ENCODE data around the gene TULP1.

The TULP1 gene

DNA sequence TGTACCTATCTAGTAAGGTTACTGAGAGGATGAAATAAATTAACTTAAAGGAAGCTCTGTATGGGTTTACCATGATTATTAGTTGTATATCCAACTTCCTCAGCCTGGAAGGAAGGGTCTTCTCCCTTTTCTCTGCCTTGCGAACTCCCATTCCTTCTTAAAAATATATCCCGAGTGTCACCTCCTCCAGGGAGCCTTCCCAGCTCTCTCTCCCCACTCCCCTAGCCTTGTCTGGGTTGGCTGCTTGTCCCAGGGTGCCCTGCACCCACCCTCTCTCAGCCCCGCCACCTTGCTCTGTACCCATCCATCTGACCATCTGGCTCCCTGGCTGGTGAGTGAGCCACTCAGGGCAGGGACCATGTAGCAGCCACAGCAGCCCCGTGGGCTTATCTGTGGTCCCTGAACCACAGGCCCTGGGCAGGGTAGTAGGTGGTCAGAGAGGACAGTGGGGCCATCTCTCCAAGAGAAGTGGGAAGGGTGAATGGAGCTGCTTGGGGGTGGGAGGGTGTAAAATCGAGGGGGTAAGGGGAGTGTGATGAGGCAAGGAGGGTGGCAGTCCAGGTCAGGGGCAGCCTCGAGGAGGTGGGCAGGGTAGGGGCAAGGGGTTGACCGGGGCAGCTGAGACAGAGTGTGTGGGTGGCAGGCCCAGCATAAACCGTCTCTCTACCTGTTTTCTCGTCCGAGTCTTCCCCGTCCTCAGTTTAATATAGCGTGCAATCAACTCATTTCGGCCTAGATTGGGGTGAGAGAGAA, 28.6 kb downstream of the TULP1 start:
- no peak for DNase-seq (ENCODE audit: low spot score)

DNA sequence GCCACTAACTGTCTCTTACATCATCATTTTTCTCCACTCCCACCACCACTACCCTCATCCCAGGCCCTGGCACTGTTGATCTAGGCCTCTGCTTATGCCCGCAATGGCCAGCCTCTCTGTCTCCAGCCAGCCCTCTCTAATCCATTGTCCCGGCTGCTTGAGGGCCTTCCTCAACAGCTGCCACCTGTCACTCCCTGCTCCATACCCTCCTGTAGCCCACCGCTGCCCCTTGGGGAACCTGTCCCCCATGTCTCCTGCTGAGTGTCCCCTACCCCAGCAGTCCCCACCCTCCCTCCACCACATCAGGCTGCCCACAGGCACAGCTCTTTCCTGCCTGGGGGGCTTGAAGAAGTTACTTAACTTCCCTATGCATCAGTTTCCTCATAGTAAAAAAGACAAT, 29.2 kb downstream of the TULP1 start:
- DNase-seq (ENCODE audit: low spot score), result no peak

DNA sequence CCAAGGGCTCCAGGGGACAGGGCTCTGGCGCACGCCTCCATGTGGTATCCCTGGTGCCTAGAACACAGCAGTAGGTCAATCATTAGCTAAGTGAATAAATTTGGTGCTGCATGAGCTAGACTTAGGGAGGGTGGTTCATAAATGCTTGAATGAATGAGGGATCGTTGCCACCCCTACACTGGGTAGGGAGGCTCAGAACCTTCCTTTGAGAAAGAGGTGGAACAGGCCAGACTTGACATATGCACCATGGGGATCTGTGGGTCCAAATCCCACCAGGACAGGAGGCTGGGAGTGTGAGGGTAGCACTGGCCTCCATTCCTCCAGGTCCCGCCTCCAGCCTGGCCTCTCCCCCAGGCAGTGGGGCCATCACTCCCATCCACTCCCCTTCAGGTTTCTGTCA, 29.6 kb downstream of the TULP1 start:
- no peak for DNase-seq (ENCODE audit: low spot score)

DNA sequence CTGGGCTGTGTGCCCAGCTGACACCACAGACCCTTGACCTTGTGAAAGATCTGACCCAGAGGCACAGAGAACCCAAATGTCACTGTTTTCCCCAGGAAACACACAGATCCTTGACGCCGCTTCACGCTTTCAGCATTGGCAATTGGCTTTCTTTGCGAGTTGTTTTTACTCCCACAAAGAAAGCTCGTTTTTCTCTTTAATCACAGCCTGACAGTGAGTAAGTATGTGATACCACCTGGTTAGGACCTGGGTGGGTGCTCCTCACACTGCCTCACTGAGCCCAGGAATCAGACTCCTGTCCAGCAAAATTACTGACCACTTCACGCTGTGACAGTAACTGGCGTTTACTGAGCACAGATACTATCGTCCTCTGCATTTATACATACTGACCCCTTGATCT, 31.5 kb downstream of the TULP1 start:
- no peak for DNase-seq (ENCODE audit: low spot score)

DNA sequence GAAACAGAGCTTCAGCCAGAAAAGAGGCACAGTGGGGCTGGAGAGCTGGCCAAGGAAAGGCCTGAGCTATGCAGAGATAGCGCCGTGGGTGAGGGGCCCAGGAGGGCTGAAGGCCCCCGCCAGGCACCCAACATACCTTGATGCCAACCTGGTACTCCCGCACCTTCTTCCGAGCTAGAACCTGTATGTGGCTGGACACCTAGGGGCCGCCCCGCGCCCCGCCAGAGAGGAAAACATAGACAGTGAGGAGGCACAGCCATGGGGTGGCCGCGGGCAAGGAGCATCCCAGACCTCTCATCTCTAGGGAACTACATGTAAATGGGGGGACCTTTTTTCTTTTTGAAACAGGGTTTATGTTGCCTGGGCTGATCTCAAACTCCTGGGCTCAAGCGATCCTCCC, 32.5 kb downstream of the TULP1 start:
- no peak for DNase-seq (ENCODE audit: low spot score)

DNA sequence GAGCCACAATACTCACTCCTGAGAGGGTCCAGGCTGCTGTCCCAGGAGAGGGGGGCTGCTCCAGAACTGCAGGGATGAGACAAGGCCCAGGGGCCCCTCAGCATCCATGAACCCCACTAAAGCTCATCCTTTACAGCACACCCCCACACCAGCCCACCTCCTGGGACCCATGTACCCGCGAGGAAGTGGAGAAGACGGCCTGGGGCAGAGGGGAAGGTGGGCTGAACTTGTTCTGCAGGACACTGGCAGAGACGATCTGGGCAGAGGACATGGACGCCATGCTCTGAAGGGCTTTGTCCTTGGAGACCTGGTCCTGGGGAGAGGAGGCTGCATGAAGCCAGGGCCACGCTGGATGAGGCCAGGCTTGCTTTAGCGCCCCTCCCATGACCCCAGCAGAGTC, 34.4 kb downstream of the TULP1 start:
- no peak for DNase-seq (ENCODE audit: low spot score)

DNA sequence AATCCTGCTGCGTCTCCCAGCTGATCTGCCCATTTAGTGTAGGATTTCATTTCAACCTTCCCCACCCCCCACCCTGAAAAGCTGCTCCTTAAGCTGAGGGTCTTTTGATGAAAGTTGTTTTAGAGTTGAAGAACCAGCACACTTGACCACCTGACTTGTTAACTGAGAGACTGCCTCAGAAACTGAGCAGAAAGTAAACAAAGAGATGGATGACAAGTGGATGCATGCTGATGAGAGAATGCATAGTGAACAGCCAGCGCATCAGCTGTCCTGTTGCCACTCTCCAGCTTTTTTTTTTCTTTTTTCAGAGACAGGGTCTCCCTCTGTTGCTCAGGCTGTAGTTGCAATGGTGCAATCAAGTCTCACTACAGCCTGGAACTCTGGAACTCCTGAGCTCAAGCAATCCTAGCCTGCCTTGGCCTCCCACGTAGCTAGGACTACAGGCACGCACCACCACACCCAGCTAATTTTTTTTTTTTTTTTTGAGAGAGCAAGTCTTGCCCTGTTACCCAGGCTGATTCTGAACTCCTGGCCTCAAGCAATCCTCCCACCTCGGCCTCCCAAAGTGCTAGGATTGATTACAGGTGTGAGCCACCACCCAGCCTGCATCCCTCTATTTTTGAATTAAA, 35.0 kb downstream of the TULP1 start:
- no peak for DNase-seq (ENCODE audit: low spot score)

DNA sequence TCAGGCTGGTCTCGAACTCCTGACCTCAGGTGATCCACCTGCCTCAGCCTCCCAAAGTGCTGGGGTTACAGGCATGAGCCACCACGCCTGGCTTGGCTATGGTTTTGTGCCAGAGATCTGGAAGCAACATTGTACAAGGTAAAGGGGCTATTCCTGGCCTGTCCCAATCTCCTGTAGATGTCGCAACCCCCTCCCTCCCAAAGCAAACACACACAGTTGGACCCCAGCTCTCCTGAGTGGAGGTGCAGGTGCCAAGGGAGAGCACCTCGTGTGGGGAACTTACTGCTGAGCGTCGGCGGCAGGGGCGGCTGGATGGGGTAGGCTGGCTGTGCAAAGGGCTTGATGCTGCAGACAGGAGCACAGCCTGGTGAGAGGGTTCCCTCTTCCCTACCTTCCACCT, 35.7 kb downstream of the TULP1 start:
- no peak for DNase-seq (ENCODE audit: low spot score)

DNA sequence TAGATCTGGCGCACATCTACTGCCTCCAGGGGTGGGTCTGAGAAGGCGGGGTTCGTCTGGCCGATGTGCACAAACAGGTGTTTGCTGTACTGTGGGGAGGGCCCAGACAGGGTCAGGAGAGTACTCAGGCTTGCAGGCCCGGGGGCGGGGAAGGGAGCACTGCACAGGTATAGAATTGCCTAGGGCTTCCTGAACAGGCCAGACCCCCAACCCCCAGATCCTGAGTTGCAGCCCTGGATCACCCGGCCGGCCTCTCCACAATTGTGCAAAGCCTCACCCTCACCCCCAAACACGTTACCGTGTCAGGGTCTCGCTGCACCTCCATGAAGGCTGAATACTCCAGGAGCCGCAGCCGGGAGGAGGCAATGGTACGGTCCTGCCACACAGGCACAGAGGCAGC, 36.7 kb downstream of the TULP1 start:
- DNase-seq (ENCODE audit: low spot score), result no peak

DNA sequence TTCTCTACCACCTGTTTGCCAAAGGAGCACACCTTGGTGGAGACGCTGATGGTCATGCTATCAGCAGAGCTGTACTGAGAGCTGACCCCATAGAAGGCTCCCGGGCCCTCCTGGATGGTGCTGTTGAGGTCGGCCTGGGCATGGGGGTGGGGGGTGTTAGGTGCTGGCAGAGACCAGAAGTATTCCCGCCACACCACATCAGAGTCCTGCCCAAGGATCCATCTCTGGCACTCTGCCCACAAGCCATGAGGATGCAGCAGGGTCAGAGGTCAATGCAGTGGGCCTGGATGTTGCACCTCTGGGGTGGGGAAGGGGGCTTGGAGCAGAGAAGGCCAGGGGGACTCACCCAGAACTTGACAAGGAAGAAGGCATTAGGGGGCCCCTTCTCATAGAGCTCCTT, 37.1 kb downstream of the TULP1 start:
- no peak for DNase-seq (ENCODE audit: low spot score)

DNA sequence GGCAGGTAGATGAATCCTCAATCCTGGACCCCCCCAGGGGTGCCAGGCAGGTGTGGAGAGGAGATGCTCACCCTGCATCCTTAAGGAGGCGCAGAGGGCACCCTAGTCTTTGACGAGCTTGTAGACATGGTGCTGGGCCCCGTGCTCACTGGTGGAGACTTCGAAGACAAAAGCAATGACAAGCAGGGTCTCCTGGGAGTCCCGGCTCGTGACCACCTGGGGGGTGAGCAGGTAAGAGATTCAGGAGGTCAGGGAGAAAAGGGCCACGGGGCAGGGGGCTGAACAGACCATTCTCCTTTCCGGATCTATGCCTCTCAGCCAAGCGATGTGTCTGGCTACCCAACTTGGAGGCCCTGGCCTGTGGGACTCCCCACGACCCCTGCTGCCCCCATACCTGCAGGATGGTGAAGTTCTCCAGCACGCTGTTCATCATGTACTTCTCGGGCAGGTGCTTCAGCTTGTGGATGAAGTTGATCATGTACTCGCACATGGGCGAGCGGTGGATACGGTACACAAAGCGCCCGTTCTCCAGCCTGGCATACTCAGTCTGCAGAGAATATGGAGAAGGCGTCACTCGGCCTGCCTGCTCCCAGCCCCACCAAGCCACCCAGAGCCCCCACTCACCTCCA, 37.6 kb downstream of the TULP1 start:
- no peak for DNase-seq (ENCODE audit: low spot score)

DNA sequence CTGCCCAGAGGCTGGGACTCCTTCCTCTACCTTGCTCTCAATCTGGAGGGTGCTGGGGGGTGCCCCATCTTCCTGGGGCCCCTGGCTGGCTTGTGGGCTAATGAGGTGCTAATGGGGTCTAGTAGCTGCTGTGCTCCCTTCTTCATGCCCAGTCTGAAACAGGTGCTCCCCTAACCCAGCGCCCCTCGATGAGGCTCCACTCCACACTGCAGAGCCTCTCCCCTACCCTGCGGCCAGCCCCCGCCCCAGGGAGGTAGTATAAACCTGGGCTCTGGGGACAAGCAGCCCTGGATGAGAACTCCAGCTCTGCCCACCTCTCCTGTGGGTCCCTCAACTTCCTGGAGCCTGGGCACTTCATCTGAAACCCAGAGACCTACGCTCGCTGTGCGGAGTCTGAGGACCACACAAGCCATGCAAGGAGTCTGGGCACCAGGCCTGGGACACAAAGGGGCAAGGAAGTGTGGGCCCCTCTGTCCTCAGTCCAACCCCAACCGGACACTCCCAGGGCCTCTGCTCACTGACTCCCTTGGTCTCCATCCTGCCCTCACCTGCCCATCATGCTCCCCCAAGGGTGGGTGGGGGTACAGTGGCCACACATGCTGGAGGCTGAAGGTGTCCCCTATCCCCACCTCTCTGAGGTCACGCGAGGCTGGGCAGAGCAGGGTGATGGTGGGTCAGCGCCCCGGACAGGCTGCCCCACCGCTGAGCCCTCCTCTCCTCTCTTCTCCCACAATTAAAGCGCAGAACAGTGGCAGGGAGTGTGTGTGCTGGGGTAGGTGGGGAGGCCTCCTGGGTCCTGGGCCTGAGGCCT, 38.4 kb downstream of the TULP1 start:
- DNase-seq (ENCODE audit: low spot score), result no peak

DNA sequence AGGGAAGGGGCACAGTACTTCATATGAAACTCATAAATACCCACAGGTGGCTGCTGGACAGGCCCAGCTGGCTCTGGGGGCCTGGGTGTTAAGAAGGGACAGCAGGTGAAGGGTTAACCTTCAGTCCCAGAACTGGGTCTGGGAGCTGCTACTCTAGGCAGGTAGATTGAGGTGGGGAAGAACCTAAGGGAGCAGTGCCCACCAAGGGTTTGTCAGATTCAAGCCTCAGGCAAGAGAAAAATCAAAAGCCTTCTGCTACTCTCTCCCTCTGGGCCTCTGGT, 38.9 kb downstream of the TULP1 start:
- no peak for DNase-seq (ENCODE audit: low spot score)

DNA sequence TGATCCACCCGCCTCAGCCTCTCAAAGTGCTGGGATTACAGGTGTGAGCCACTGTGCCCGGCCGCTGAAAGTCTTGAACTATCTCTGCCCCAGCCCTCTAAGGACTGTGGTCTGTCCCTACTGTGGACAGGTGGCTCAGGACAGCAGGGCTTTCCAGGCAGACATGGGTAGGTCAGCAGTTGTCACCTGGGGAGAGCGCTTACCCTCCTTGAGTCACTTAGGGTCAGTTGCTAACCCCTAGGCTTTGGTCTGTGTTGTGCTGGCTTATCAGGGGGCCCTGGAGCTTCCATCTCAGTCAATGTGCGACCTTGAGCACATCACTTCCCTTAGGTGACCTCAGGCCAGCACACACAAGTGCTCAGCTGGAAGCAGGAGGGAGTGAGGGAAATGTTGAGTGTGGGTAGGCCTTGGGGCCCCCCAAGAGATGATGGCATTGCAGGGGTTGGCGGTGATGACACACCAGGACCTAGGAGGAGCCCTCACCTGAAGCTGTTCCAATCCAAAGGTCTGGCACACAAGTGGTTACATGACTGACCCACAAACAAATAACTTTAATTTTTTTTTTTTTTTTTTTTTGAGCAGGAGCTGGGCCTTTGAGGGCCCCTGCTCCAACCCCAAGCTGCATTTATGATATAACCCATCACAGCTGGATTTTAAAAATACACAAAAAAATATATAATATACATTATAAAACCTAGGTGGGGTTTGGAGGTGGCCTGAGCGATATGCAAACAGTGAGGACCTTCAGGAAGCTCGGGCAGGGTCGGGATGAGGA, 39.4 kb downstream of the TULP1 start:
- DNase-seq (ENCODE audit: low spot score), result no peak

DNA sequence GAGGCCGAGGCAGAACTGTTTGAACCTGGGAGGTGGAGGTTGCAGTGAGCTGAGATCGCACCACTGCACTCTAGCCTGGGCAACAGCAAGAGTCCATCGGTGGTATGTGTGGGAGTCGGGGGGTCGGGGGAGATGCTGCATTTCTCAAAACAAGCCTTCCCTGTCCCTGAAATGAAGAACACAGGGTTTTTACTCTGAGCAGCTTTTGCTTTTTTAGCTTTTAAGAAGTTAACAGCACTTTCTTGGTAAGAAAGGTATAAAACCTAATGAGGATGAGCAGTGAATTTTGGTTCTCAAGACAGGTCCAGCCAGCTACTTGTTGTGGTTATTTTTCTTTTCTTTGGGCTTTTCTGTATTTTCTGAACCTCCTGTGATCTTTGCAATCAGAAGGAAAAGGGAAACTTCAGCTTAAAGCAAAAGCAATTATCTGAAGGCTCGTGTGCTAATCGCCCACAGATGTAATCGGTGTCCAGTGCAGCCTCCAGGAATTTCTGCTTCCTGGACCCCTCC, 40.8 kb downstream of the TULP1 start:
- DNase-seq (ENCODE audit: low spot score), result no peak

DNA sequence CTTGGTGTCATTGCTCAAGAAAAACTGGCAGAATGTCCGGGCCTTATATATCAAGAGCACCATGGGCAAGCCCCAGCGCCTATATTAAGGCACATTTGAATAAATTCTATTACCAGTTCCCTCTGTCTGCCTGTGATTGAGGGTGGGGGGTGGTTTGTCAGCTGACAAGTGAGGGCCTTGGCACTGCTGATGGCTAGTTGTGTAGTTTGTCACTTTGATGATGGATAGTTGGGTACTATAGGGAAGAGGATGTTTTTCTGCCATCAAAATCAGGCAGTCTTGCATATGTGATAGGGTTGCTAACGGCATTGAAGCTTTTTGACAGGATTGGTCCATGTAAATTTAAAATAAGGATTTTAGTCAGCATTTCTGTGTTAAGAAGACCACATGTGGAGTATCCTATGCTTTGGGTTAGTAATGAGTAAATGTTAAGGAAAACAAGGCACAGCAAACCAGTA, 42.0 kb downstream of the TULP1 start:
- no peak for DNase-seq (ENCODE audit: low spot score)

DNA sequence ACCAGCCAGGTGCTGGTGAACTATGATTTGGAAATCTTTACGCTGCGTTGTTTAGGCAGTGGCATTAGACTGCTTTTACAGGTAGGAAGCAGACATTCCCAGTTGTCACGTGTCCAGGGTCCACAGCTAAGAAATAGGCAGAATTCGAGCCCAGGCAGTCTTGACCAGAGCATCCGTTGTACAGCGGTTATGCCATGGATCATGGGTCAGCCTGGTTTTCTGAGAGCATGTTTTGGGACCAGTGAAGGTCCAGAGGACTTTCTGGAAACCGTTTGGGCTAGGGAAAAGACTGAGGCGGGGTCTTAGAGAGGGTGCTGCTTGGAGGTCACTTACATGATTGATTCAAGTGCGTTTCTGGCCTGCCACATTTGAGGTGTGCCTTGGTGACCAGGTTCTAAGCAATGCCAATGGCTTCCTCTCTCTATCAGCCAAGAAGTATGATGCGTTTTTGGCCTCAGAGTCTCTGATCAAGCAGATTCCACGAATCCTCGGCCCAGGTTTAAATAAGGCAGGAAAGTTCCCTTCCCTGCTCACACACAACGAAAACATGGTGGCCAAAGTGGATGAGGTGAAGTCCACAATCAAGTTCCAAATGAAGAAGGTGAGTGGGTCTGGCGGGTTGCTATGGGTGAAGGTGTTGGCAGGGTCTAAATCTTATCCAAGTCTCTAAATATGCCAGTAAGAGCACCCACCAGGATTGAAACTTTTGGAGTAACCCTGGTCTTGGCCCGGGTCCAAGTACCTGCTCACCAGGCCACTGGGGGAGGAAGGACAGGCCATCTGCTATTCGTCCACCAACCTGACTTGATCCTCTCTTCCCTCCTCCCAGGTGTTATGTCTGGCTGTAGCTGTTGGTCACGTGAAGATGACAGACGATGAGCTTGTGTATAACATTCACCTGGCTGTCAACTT, 42.7 kb downstream of the TULP1 start:
- DNase-seq (ENCODE audit: low spot score), result no peak

DNA sequence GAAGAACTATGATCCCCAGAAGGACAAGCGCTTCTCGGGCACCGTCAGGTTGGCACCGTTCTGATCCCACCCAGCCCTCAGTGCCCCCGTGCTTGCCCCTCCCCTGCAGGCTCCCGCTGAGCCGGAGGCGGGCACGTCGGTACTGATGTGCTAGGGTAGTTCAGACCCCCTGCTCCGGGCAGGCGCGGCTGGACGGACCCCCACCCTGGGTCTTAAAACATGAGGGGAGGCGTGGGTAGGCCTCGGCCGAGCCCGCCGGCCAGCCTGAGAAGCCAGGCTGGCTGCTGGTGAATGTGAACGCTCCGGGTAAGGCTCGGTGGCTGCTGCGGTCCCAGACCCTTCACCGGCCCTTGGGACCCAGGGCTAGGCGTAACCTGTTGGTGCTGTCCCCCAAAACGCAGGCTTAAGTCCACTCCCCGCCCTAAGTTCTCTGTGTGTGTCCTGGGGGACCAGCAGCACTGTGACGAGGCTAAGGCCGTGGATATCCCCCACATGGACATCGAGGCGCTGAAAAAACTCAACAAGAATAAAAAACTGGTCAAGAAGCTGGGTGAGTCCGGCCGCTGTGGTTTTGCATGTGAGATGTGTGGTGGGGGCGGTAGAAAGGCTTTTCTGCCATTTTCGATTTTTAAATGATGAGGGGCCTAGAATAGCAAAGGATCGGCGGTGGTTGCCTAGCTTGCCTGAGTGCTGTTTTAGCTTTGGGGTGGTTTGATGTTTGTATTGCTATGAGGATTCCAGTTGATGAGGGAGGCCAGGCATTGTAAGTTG, 43.5 kb downstream of the TULP1 start:
- DNase-seq (ENCODE audit: low spot score), result no peak

DNA sequence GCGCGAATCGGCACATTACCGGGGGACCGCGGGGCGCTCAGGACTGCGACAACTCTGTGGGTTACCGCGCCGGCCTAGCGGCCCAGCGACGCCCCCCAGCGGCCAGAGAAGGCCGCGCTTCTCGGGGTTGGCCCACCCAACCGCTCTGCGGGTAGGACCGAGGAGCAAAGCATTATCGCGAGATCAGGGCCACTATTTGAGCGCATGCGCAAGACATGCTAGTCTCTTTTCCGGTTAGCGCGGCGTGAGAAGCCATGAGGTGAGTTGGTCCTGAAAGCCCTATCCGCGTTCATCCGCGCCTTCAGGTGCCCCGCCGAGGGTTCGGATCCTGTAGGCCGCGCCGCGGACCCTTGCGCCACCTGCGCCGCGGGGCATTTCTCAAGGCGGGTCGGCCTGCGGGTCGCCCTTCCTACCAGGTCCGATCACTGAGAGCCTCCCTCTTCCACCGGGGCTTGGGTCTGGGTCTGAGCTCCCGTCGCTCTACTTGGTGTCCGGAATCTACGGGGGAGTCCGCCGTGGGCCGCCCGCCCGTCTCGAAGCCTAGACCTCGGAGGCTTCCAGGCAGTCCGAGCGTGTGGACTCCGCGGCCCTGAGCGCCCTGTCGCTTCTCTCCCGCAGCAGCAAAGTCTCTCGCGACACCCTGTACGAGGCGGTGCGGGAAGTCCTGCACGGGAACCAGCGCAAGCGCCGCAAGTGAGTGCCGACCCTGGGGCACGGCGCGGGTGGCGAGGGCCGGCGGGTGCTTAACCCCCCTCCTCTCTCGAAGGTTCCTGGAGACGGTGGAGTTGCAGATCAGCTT, 44.3 kb downstream of the TULP1 start, which contains the start of gene RPL10A:
Gene RPL10A, plus strand, starts transcription at position 221 of the 799 bp plus-strand sequence. Its CDS starts 34 bp downstream, at position 255.
- peak; percentile 96 for DNase-seq (ENCODE audit: low spot score)
